ENCODE data around the gene SNRPD3.
A peak's percentile ranks its signal among the peaks of the same experiment; 100 is the strongest.

The SNRPD3 gene

DNA sequence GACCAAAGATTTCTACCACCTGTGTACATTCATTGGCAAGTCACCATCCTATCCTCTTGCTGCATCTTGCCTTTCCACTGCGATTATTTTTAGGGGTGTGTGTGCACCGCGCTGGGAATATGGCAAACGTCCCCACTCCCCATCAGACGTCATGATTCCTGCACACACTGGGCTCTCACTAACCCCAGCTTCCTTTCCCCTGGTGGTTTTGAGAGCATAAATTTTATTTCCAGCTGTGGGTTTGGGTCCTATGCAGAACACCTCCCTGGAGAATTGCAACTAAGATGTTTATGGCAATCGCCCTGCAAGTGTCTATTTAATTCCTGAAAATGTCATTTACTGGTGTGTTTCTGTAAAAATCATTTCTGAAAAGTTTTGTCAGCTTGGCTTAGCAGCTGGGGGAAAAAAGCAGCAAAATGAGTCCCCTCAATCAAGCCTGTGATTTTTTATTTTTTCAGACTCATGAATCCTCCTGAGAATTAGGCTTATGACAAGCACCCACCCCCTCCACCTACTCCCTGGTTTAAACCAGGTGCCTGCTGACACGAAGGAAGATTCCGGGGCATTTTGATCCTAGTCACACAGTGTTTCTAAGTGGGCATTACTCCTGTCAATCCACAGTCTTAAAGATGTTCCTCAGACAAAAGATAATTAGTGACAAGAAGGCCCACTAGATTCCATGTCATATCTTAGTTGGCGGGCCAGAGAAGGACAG lies 36.9 kb upstream of the SNRPD3 start:
- DNase-seq (ENCODE audit: low read depth) = no peak
- no peak overlapping the region for H3K4me3 ChIP-seq (ENCODE audit: control insufficient read depth, low read depth, low read length)

DNA sequence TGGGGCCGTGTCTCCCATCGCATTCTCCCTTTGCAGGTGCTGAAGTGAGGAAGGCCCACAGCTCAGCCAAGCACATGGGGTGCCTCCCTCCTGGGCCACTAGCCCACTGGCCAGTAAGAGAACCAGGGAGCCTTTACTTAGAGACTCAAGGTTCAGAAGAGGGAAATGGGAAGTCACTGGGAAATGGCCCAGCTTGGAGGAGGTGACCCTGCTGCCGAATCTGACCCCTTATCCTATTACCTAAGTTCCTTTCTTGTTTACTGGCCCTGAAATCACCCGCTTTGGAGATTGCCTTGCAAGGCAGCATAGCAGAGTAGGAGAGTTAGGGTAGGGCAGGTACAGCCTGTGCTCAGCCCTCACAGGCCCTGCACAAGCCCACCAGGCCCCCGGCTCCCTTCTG lies 36.3 kb upstream of the SNRPD3 start:
- no peak for DNase-seq (ENCODE audit: low read depth)
- TF ChIP-seq, protein P1, sequence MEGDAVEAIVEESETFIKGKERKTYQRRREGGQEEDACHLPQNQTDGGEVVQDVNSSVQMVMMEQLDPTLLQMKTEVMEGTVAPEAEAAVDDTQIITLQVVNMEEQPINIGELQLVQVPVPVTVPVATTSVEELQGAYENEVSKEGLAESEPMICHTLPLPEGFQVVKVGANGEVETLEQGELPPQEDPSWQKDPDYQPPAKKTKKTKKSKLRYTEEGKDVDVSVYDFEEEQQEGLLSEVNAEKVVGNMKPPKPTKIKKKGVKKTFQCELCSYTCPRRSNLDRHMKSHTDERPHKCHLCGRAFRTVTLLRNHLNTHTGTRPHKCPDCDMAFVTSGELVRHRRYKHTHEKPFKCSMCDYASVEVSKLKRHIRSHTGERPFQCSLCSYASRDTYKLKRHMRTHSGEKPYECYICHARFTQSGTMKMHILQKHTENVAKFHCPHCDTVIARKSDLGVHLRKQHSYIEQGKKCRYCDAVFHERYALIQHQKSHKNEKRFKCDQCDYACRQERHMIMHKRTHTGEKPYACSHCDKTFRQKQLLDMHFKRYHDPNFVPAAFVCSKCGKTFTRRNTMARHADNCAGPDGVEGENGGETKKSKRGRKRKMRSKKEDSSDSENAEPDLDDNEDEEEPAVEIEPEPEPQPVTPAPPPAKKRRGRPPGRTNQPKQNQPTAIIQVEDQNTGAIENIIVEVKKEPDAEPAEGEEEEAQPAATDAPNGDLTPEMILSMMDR (conservative IDR thresholded peaks at IDR 0.05; ENCODE audit: control insufficient read depth, insufficient read depth, low read depth, low read length) = no peak
- H3K4me3 ChIP-seq (ENCODE audit: control insufficient read depth, low read depth, low read length) = no peak overlapping the region

More for the DNA sequence above, 36.9 kb upstream of the SNRPD3 start:
- TF ChIP-seq, protein P1 (conservative IDR thresholded peaks at IDR 0.05; ENCODE audit: control insufficient read depth, insufficient read depth, low read depth, low read length) = no peak

DNA sequence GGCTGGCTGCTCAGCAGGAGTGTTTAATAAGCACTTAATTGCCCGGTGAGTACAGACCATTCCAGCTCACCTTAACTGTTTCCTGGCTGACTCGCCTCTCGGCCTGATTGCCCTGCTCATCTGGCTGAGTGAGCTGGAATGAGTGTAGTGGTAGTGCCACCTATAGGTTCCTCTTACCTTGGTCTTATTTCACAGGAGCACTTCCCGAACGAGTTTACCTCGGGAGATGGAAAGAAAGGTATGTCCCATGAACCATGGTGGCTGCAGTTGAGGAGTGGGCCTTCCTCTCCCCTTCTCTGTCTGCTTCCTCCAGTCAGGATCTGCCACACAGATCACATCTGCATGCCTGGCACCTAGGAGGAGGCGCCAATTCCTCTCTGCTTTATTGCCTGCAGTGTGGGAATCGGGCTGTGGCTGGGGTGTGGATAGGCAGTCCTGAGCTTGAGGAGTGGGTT lies 34.0 kb upstream of the SNRPD3 start:
- peak; percentile 51 for DNase-seq (ENCODE audit: low read depth)
- TF ChIP-seq, protein P1 (conservative IDR thresholded peaks at IDR 0.05; ENCODE audit: control insufficient read depth, insufficient read depth, low read depth, low read length) = peak; percentile 44
- H3K4me3 ChIP-seq (ENCODE audit: control insufficient read depth, low read depth, low read length) = no peak overlapping the region

DNA sequence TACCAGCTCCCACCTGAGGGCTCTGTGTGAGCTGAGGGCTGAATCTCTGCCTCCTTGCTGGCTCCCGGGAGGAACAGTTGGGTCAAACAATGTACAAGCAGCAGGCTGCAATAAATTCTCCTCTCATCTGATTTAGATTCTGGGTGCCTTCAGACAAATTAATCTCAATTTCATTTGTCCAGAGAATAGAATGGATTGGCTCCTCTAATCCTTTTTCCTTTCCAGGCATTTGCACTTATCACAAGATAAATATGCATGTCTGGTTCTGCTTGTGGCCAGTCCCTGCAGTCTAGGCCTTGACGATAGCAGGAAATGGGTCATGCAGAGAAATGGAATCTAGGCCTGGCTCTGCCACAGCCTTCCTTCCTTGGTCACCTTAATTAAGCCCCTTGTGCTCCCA lies 31.9 kb upstream of the SNRPD3 start:
- DNase-seq (ENCODE audit: low read depth) = peak; percentile 11
- no peak overlapping the region for H3K4me3 ChIP-seq (ENCODE audit: control insufficient read depth, low read depth, low read length)
- TF ChIP-seq, protein P1 (conservative IDR thresholded peaks at IDR 0.05; ENCODE audit: control insufficient read depth, insufficient read depth, low read depth, low read length) = no peak

DNA sequence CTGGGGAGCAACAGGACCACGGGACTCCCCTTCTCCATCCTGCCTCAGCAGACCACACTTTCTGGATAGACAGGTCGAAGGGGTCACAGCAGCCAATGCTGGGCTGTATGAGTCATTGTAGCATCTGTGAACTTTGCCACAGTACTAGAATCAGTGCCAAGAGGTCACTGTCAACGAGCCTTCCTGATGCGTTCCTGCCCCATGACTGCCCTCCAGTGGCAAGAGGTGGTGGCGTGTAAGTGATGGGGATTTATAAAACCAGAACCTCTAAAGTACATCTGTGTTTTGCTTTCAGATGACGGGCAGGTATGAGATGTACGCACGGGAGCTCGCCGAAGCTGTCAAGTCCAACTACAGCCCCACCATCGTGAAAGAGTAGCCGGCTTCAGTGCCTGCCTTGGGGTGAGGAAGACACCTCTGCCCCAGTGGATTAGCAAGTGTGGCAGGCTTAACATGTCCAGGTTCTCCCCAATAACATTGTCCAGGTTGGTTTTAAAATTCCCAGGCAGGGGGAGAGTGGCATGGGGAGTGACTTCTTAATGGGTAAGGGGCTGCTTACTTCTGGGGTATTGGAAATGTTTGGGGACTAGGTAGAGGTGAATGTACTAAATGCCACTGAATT lies 30.3 kb upstream of the SNRPD3 start:
- no peak overlapping the region for H3K4me3 ChIP-seq (ENCODE audit: control insufficient read depth, low read depth, low read length)
- TF ChIP-seq, protein P1 (conservative IDR thresholded peaks at IDR 0.05; ENCODE audit: control insufficient read depth, insufficient read depth, low read depth, low read length) = peak; percentile 97
- DNase-seq (ENCODE audit: low read depth) = peak; percentile 82

DNA sequence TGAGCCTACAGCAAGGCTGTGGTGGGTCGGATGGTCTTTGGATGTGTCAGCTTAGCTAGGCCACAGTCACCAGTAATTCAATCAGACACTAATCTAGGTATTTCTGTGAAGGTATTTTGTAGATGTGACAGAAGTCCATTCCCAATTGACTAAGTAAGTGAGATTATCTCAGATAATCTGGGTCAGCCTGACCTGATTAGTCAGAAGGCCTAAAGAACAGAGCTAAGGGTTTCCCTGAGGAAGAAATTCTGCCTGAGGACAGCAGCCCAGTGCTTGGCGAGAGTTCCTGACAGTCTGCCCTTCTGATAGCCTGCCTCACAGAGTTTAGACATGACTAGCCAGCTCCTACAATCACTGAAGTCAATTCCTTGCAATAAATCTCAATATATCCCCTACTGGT lies 29.6 kb upstream of the SNRPD3 start:
- DNase-seq (ENCODE audit: low read depth) = no peak
- no peak overlapping the region for H3K4me3 ChIP-seq (ENCODE audit: control insufficient read depth, low read depth, low read length)
- TF ChIP-seq, protein P1 (conservative IDR thresholded peaks at IDR 0.05; ENCODE audit: control insufficient read depth, insufficient read depth, low read depth, low read length) = no peak

Measured in fibroblast of mammary gland (primary cell).